Mononuclear cell (primary cell): ENCODE data around the gene PAN2. TPM values are rescaled to one million over a fixed set of nuclear protein-coding genes. Genes with fewer than 3 reads are reported as not detected.
A peak's percentile ranks its signal among the peaks of the same experiment; 100 is the strongest.
"Not testable (repeated sequence)": the region's sequence is repeated elsewhere in the genome, so short reads cannot be mapped to it uniquely, and the experiment has no call there.

Experiments
- H3K27me3 ChIP-seq: 2 replicates; pipeline ENCODE4 v1.6.0; 2011; ENCODE audit warnings: low read length, control low read depth; ENCODE audit not compliant: insufficient read depth
- H3K4me1 ChIP-seq: 2 replicates; pipeline ENCODE4 v1.5.1; 2011; ENCODE audit warnings: mild to moderate bottlenecking, low read length, control low read depth; ENCODE audit not compliant: insufficient read depth
- H3K4me3 ChIP-seq: 2 replicates; pipeline ENCODE4 v1.5.1; 2011; ENCODE audit warnings: mild to moderate bottlenecking, low read length, moderate library complexity
- H3K9me3 ChIP-seq: 2 replicates; pipeline ENCODE4 v1.5.1; 2011; ENCODE audit warnings: low read depth, mild to moderate bottlenecking, control low read depth, low read length
- total RNA-seq: library from RNA; depleted of rRNA; stranded (reverse); fragments of >200 nt; gene quantifications from one replicate; pipeline ENCODE4 v1.2.3, GENCODE V29; 2012

PAN2 gene
- total RNA-seq, 1 donor: 39.8 TPM

- Histone ChIP-seq H3K4me1 (peaks cover 23% of the 10 kb centered on the region), H3K27me3 (no peaks in the 10 kb centered on the region), H3K9me3 (no peaks in the 10 kb centered on the region), H3K4me3 (no peak overlapping the region)
These were observed 2.8 kb downstream of the PAN2 start for GRCh38 chr12:56330936-56331490.

- Histone ChIP-seq H3K4me3 (no peak overlapping the region), H3K9me3 (no peaks in the 10 kb centered on the region), H3K4me1 (no peaks in the 10 kb centered on the region), H3K27me3 (no peaks in the 10 kb centered on the region)
These were observed 7.3 kb downstream of the PAN2 start for GRCh38 chr12:56326533-56326932.

GRCh38 chr12:56326126-56326525 is 7.7 kb downstream of the PAN2 start:
- Histone ChIP-seq H3K9me3 (no peaks in the 10 kb centered on the region), H3K4me1 (peaks cover 2% of the 10 kb centered on the region), H3K27me3 (no peaks in the 10 kb centered on the region), H3K4me3 (no peak overlapping the region)

DNA sequence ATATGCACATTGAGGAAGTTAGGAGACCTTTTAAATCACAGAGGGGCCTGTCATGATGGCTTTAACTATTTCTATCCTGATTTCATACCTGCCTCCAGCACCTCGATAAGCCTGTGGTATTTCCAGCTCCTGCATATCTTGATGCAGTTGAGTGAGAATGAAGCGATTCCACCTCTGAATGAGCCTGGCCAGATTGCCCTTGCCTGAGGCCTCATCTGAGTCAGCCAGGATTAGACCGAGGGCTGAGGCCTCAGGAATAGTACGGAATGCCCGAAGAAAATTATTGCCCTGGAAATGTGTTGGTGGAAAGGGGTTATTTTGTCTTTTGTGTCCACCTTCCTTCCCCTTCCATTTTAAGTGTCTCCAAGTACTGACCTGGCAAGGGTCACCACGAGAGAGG is 9.6 kb downstream of the PAN2 start:
- Histone ChIP-seq H3K9me3 (no peaks in the 10 kb centered on the region), H3K4me1 (peaks cover 6% of the 10 kb centered on the region), H3K27me3 (no peaks in the 10 kb centered on the region), H3K4me3 (no peak overlapping the region)

GRCh38 chr12:56321610-56322009 is 12.2 kb downstream of the PAN2 start:
- H3K4me3 ChIP-seq, H3K27me3 ChIP-seq, H3K9me3 ChIP-seq: not testable (repeated sequence)
- H3K4me1 ChIP-seq: peaks cover 11% of the 10 kb centered on the region

GRCh38 chr12:56321027-56321426 is 12.8 kb downstream of the PAN2 start:
- Histone ChIP-seq H3K4me3 (no peak overlapping the region), H3K4me1 (peaks cover 15% of the 10 kb centered on the region), H3K9me3 (no peaks in the 10 kb centered on the region), H3K27me3 (no peaks in the 10 kb centered on the region)

GRCh38 chr12:56317675-56318074 is 16.1 kb downstream of the PAN2 start:
- H3K27me3 ChIP-seq: no peaks in the 10 kb centered on the region
- no peak overlapping the region for H3K4me3 ChIP-seq
- H3K9me3 ChIP-seq: no peaks in the 10 kb centered on the region
- H3K4me1 ChIP-seq: peaks cover 27% of the 10 kb centered on the region

DNA sequence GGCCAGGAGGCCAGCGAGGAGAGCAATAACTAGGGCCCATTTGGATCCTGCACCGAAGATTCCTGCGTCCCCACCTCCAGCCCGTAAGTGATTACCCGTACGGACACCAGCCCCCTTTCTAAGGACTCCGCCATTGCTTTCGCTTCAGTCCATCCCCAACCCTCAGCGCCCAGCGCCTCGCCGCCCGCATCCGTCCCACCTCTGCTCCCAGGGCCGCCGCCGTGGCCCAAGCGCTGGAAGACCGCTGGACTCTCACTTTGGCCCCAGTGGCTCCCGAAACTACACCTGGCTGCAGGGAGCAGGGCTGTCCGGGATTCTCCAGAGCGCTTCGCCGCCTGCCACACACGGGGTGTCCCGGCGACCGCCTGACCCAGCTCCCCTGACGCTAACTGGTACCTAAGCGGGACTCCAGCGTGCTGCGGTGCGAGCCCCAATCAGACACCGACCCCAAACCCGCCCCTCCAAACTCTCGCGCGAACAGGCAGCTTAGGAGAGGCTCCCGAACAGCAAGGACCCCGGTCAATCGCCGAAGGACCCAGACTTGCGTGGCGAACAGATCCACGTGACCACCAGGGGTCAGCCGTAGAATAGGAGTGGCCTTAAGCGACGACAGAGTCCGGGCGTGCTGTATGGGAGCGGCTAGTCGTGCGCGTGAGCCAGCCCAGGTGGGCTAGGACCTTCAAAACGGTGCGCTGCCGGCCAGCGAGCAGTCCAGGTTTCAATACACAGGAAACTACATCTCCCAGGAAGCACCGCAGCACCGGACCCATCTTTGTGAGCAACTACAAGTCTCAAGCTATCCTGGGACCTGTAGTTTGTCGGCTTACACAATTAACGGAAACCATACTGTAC is 18.0 kb downstream of the PAN2 start, which contains the start of gene CNPY2:
TSS of gene CNPY2 (minus strand) at position 367 of the 852 bp plus-strand sequence. CDS start 771 bp downstream, outside the sequence.
- Histone ChIP-seq H3K4me1 (peaks cover 22% of the 10 kb centered on the region), H3K27me3 (no peaks in the 10 kb centered on the region), H3K9me3 (no peaks in the 10 kb centered on the region), H3K4me3 (peak within 1 kb of the TSS; percentile 86)

DNA sequence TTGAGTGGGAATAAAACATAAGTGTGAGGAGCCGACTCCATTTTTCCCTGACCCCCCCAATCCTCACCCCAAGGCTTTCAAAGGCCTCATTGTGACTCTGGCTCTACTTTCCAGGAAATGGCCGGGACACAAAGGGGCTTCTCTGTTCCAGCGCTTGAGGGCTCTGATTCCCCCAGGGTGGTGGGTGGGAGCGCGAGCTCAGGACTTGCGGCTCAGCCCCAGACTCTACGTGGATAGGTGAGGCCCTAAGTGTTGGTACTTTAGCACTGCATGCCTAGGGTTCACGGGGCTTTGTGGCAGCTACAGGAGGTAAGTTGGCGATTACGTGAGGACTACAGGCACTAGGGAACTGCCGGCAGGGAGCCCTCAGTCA is 18.6 kb downstream of the PAN2 start:
- peak overlapping the region; percentile 86 for H3K4me3 ChIP-seq
- peaks cover 21% of the 10 kb centered on the region for H3K4me1 ChIP-seq
- H3K9me3 ChIP-seq: no peaks in the 10 kb centered on the region

GRCh38 chr12:56311003-56311402 is 22.8 kb downstream of the PAN2 start:
- Histone ChIP-seq H3K9me3 (no peaks in the 10 kb centered on the region), H3K4me1 (peaks cover 12% of the 10 kb centered on the region), H3K4me3 (no peak overlapping the region), H3K27me3 (no peaks in the 10 kb centered on the region)

More for the DNA sequence above, 18.6 kb downstream of the PAN2 start:
- H3K27me3 ChIP-seq: no peaks in the 10 kb centered on the region

DNA sequence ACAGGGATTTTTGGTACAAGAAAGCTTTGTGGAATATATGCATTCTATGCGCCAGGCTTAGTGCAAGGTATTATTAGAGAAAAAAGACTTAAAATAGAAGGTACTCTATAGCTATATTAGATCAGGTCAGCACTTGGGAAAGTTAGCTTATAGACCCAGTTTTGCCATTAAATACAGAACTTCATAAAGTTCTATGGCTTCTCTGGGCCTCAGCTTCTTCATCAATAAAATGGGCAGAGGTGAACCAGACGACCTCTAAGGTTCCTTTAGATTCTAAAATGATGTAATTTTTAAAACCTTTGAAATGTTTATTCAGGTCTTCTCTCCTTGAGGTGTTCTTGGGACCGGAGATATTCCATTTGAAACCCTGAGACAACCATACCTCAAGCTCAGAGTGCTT is 25.1 kb downstream of the PAN2 start:
- no peaks in the 10 kb centered on the region for H3K9me3 ChIP-seq
- H3K4me1 ChIP-seq: no peaks in the 10 kb centered on the region
- H3K4me3 ChIP-seq: no peak overlapping the region
- H3K27me3 ChIP-seq: no peaks in the 10 kb centered on the region

- Histone ChIP-seq H3K9me3 (no peaks in the 10 kb centered on the region), H3K4me3 (no peak overlapping the region), H3K4me1 (no peaks in the 10 kb centered on the region), H3K27me3 (no peaks in the 10 kb centered on the region)
These were observed 26.4 kb downstream of the PAN2 start for GRCh38 chr12:56307221-56307965.

GRCh38 chr12:56304872-56305590 is 28.8 kb downstream of the PAN2 start:
- Histone ChIP-seq H3K4me3 (no peak overlapping the region), H3K27me3 (no peaks in the 10 kb centered on the region), H3K9me3 (no peaks in the 10 kb centered on the region), H3K4me1 (peaks cover 17% of the 10 kb centered on the region)

- H3K27me3 ChIP-seq: no peaks in the 10 kb centered on the region
- H3K9me3 ChIP-seq: no peaks in the 10 kb centered on the region
- no peak overlapping the region for H3K4me3 ChIP-seq
- peaks cover 20% of the 10 kb centered on the region for H3K4me1 ChIP-seq
These were observed 29.5 kb downstream of the PAN2 start for GRCh38 chr12:56304276-56304675.
